Measurements from ENCODE around the gene ZYG11B. TPM values are rescaled to one million over a fixed set of nuclear protein-coding genes. Genes with fewer than 3 reads are reported as not detected.

ZYG11B gene
- total RNA-seq = 43.9 TPM
- 10 to 100 TPM; 22.2 to 39.5 (median 32.7) TPM for polyA plus RNA-seq (ENCODE audit: insufficient read depth in 1 of 8, insufficient read length in 8 of 8, low replicate concordance in 1 of 8)
- long read RNA-seq, donor 1, full-length matches to known transcripts = 4 of 4 reads
- long read RNA-seq, donor 1, partial matches to known transcripts = 0 of 4 reads
- long read RNA-seq, donor 1, other reads (novel, unspliced or antisense) = 0 of 4 reads
- long read RNA-seq, donor 2, full-length matches to known transcripts = 1 of 108 reads
- long read RNA-seq, donor 2, partial matches to known transcripts = 107 of 108 reads
- long read RNA-seq, donor 2, other reads (novel, unspliced or antisense) = 0 of 108 reads
- long read RNA-seq, donor 3, full-length matches to known transcripts = 10 of 233 reads
- long read RNA-seq, donor 3, partial matches to known transcripts = 218 of 233 reads
- long read RNA-seq, donor 3, other reads (novel, unspliced or antisense) = 5 of 233 reads
- long read RNA-seq, donor 4, full-length matches to known transcripts = 2 of 2 reads
- long read RNA-seq, donor 4, partial matches to known transcripts = 0 of 2 reads
- long read RNA-seq, donor 4, other reads (novel, unspliced or antisense) = 0 of 2 reads
- long read RNA-seq, donor 5, full-length matches to known transcripts = 9 of 589 reads
- long read RNA-seq, donor 5, partial matches to known transcripts = 570 of 589 reads
- long read RNA-seq, donor 5, other reads (novel, unspliced or antisense) = 10 of 589 reads
- long read RNA-seq, donor 6, full-length matches to known transcripts = 5 of 67 reads
- long read RNA-seq, donor 6, partial matches to known transcripts = 35 of 67 reads
- long read RNA-seq, donor 6, other reads (novel, unspliced or antisense) = 27 of 67 reads
- long read RNA-seq, donor 7, full-length matches to known transcripts = 2 of 12 reads
- long read RNA-seq, donor 7, partial matches to known transcripts = 0 of 12 reads
- long read RNA-seq, donor 7, other reads (novel, unspliced or antisense) = 10 of 12 reads
- long read RNA-seq, donor 8, full-length matches to known transcripts = 3 of 752 reads
- long read RNA-seq, donor 8, partial matches to known transcripts = 743 of 752 reads
- long read RNA-seq, donor 8, other reads (novel, unspliced or antisense) = 6 of 752 reads
- long read RNA-seq, donor 9, full-length matches to known transcripts = 4 of 4 reads
- long read RNA-seq, donor 9, partial matches to known transcripts = 0 of 4 reads
- long read RNA-seq, donor 9, other reads (novel, unspliced or antisense) = 0 of 4 reads
- long read RNA-seq, donor 10, full-length matches to known transcripts = 2 of 2 reads
- long read RNA-seq, donor 10, partial matches to known transcripts = 0 of 2 reads
- long read RNA-seq, donor 10, other reads (novel, unspliced or antisense) = 0 of 2 reads
- long read RNA-seq, donor 11, full-length matches to known transcripts = 7 of 388 reads
- long read RNA-seq, donor 11, partial matches to known transcripts = 373 of 388 reads
- long read RNA-seq, donor 11, other reads (novel, unspliced or antisense) = 8 of 388 reads

DNA sequence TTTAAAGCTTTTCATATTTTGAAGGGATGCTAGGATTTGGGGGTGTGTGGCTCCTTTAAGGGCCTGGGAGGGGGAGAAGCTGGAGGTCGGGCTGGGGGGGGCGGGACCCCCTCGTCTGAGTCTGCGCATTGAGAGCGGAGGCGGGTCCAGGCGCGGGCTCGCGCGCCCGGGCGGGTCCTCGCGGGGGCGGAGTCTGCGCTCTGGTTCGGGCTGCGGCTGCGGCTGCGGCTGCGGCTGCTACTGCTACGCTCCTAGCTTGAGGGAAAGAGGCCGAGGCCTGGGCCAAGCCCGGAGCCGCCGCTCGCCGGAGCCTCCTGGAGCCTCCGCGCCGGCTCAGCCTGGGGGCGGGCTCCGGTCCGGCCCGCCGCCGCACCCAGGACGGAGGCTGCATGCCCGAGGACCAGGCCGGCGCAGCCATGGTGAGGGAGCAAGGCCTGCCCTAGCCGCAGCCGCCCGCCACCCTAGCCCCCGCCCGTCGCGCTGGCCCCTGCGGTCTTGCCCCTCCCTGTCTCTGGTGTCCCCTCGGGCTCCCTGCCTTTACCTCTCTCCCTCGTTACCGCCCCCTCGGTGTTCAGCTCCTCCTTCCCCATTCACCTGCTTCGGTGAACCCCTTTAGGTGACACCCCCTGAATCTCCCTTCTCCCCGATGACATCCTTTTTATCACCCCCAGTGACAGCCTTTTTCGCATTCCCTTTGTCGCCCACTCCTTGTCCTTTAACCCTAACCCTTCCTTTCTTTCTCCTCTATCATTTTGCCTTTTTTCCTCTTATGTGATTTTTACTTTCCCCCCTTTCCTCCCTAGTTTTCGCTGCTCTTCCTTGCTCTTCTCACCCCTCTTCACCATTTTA lies at the start of gene ZYG11B:
TSS of gene ZYG11B (plus strand) at position 189 of the 849 bp plus-strand sequence. CDS start at position 390, 201 bp downstream.
- Histone ChIP-seq H3K4me1 (ENCODE audit: control insufficient read depth, insufficient read depth, low read length) (peaks cover 6% of the 10 kb centered on the region), H3K4me3 (ENCODE audit: low read length) (peak within 1 kb of the TSS; percentile 94), H3K9me3 (replicated peaks; ENCODE audit: control insufficient read depth, low read depth, low read length) (no peaks in the 10 kb centered on the region), H3K27ac (ENCODE audit: low read length) (peak within 1 kb of the TSS; percentile 93), H3K36me3 (ENCODE audit: control insufficient read depth, insufficient read depth, low read length) (peaks cover 4% of the 10 kb centered on the region), H3K27me3 (ENCODE audit: control insufficient read depth, insufficient read depth, low read length) (no peaks in the 10 kb centered on the region)
- peak; percentile 97 for DNase-seq
- WGBS (ENCODE audit: insufficient coverage) = under 1% methylated on average over 56 of the region's 59 CpGs

DNA sequence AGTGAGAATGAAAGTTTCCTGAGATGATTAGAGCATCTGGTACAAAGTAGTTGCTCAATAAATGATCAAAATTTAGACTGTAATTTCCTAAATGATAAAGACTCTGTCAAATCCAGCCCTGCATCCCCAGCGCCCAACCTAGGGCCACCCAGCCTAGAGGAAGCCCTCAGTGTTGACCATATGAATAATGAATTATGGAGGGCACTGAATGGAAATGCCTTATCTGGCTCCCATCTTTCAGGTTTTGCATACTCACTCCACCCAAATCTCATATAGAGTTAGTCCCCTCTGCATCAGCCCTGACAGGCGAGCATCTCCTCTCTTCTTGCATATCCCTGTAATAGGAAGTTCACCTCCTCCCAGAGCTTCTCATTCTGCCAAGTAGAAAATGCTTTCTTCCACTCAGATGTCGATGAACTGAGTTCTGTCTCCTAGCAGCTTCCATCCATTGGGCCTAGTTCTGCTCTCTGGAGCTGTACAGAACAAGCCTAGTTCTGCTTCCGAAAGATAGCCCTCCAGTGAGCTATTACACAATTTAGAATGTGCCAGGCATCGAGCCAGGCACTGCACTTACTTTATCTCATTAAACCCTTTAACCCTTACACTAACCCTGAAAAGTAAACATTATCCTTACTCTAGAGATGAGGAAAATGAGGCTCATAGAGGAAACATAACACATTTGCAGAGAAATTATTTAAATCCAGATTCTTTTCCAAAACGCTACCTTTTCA lies 49.0 kb upstream of the ZYG11B start:
- 31% methylated on average over 2 of the region's 6 CpGs for WGBS (ENCODE audit: insufficient coverage)
- no peaks in the 10 kb centered on the region for H3K9me3 ChIP-seq (replicated peaks; ENCODE audit: control insufficient read depth, low read depth, low read length)
- H3K4me1 ChIP-seq (ENCODE audit: control insufficient read depth, insufficient read depth, low read length) = peaks cover 37% of the 10 kb centered on the region
- no peaks in the 10 kb centered on the region for H3K27me3 ChIP-seq (ENCODE audit: control insufficient read depth, insufficient read depth, low read length)
- DNase-seq = peak; percentile 47
- H3K36me3 ChIP-seq (ENCODE audit: control insufficient read depth, insufficient read depth, low read length) = no peaks in the 10 kb centered on the region
- no peak overlapping the region for H3K4me3 ChIP-seq (ENCODE audit: low read length)
- peak overlapping the region; percentile 71 for H3K27ac ChIP-seq (ENCODE audit: low read length)

- no peak overlapping the region for H3K4me3 ChIP-seq (ENCODE audit: low read length)
- H3K4me1 ChIP-seq (ENCODE audit: control insufficient read depth, insufficient read depth, low read length) = peaks cover 36% of the 10 kb centered on the region
- 60% methylated on average over 1 of the region's 1 CpG for WGBS (ENCODE audit: insufficient coverage)
- no peaks in the 10 kb centered on the region for H3K9me3 ChIP-seq (replicated peaks; ENCODE audit: control insufficient read depth, low read depth, low read length)
- H3K27me3 ChIP-seq (ENCODE audit: control insufficient read depth, insufficient read depth, low read length) = no peaks in the 10 kb centered on the region
- peak overlapping the region; percentile 71 for H3K27ac ChIP-seq (ENCODE audit: low read length)
- peak; percentile 71 for DNase-seq
- H3K36me3 ChIP-seq (ENCODE audit: control insufficient read depth, insufficient read depth, low read length) = no peaks in the 10 kb centered on the region
These were observed 47.2 kb upstream of the ZYG11B start for GRCh38 chr1:52679048-52679447.

- no peaks in the 10 kb centered on the region for H3K9me3 ChIP-seq (replicated peaks; ENCODE audit: control insufficient read depth, low read depth, low read length)
- DNase-seq = no peak
- peak overlapping the region; percentile 71 for H3K27ac ChIP-seq (ENCODE audit: low read length)
- peaks cover 36% of the 10 kb centered on the region for H3K4me1 ChIP-seq (ENCODE audit: control insufficient read depth, insufficient read depth, low read length)
- no CpG with 5 or more reads among the region's 5 CpGs for WGBS (ENCODE audit: insufficient coverage)
- H3K4me3 ChIP-seq (ENCODE audit: low read length) = no peak overlapping the region
- H3K36me3 ChIP-seq (ENCODE audit: control insufficient read depth, insufficient read depth, low read length) = no peaks in the 10 kb centered on the region
- H3K27me3 ChIP-seq (ENCODE audit: control insufficient read depth, insufficient read depth, low read length) = no peaks in the 10 kb centered on the region
These were observed 46.8 kb upstream of the ZYG11B start for GRCh38 chr1:52679498-52679897.

GRCh38 chr1:52680353-52680752 lies 45.9 kb upstream of the ZYG11B start:
- Histone ChIP-seq H3K27ac (ENCODE audit: low read length) (peak overlapping the region; percentile 35), H3K9me3 (replicated peaks; ENCODE audit: control insufficient read depth, low read depth, low read length) (no peaks in the 10 kb centered on the region), H3K27me3 (ENCODE audit: control insufficient read depth, insufficient read depth, low read length) (no peaks in the 10 kb centered on the region), H3K4me1 (ENCODE audit: control insufficient read depth, insufficient read depth, low read length) (peaks cover 28% of the 10 kb centered on the region), H3K4me3 (ENCODE audit: low read length) (no peak overlapping the region), H3K36me3 (ENCODE audit: control insufficient read depth, insufficient read depth, low read length) (no peaks in the 10 kb centered on the region)
- WGBS (ENCODE audit: insufficient coverage) = 84% methylated on average over 3 of the region's 3 CpGs
- DNase-seq = no peak

GRCh38 chr1:52681136-52681535 lies 45.1 kb upstream of the ZYG11B start:
- Histone ChIP-seq H3K27me3 (ENCODE audit: control insufficient read depth, insufficient read depth, low read length) (no peaks in the 10 kb centered on the region), H3K36me3 (ENCODE audit: control insufficient read depth, insufficient read depth, low read length) (no peaks in the 10 kb centered on the region), H3K4me3 (ENCODE audit: low read length) (no peak overlapping the region), H3K27ac (ENCODE audit: low read length) (no peak overlapping the region), H3K4me1 (ENCODE audit: control insufficient read depth, insufficient read depth, low read length) (peaks cover 24% of the 10 kb centered on the region), H3K9me3 (replicated peaks; ENCODE audit: control insufficient read depth, low read depth, low read length) (no peaks in the 10 kb centered on the region)
- 50% methylated on average over 1 of the region's 4 CpGs for WGBS (ENCODE audit: insufficient coverage)
- no peak for DNase-seq

DNA sequence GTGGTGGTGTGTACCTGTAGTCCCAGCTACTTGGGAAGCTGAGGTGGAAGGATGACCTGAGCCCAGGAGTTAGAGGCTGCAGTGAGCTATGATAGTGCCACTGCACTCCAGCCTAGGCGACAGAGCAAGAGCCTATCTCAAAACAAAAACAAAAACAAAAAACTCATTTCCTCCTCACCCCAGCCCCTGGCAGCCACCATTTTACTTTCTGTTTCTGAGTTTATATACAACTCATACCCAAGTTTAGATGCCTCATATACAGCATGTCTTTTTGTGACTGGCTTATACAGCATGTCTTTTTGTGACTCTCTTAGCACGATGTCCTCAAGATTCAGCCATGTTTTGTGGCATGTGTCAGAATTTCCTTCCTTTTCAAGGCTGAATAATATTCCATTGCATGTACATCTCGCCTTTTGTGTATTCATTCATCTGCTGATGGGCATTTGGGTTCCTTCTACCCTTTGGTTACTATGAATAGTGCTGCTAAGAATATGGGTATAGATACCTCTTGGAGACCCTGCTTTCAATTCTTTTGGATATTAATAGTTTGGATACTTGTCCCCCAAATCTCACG lies 42.8 kb upstream of the ZYG11B start:
- H3K4me3 ChIP-seq (ENCODE audit: low read length) = no peak overlapping the region
- no peak for DNase-seq
- H3K27ac ChIP-seq (ENCODE audit: low read length) = no peak overlapping the region
- H3K36me3 ChIP-seq (ENCODE audit: control insufficient read depth, insufficient read depth, low read length) = peaks cover 20% of the 10 kb centered on the region
- peaks cover 4% of the 10 kb centered on the region for H3K4me1 ChIP-seq (ENCODE audit: control insufficient read depth, insufficient read depth, low read length)
- H3K9me3 ChIP-seq (replicated peaks; ENCODE audit: control insufficient read depth, low read depth, low read length) = peaks cover 3% of the 10 kb centered on the region
- H3K27me3 ChIP-seq (ENCODE audit: control insufficient read depth, insufficient read depth, low read length) = no peaks in the 10 kb centered on the region
- WGBS (ENCODE audit: insufficient coverage) = 100% methylated on average over 1 of the region's 4 CpGs

DNA sequence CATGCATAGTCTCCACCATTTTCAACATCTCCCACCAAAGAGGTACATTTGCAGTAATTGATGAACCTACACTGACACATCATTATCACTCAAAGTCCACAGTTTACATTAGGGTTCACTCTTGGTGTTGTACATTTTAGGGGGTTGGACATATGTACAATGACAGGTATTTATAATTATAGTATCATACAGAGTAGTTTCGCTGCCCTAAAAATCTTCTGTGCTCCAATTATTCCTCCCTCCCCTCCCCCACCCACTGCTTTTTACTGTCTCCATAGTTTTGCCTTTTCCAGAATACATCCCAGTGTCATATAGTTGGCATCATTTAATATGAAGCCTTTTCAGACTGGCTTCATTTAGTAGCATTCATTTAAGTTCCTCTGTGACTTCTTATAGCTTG lies 41.7 kb upstream of the ZYG11B start:
- H3K9me3 ChIP-seq (replicated peaks; ENCODE audit: control insufficient read depth, low read depth, low read length) = peaks cover 3% of the 10 kb centered on the region
- WGBS (ENCODE audit: insufficient coverage) = no CpG with 5 or more reads among the region's 1 CpG
- H3K36me3 ChIP-seq (ENCODE audit: control insufficient read depth, insufficient read depth, low read length) = peaks cover 22% of the 10 kb centered on the region
- peaks cover 2% of the 10 kb centered on the region for H3K4me1 ChIP-seq (ENCODE audit: control insufficient read depth, insufficient read depth, low read length)
- DNase-seq = no peak
- H3K4me3 ChIP-seq (ENCODE audit: low read length) = no peak overlapping the region
- no peak overlapping the region for H3K27ac ChIP-seq (ENCODE audit: low read length)
- H3K27me3 ChIP-seq (ENCODE audit: control insufficient read depth, insufficient read depth, low read length) = no peaks in the 10 kb centered on the region
